RWPE1 (cell line): ENCODE results near the gene CCNDBP1.

Experiments
- CTCF ChIA-PET: fragments of 350-600 bp; sonication (Branson Sonifier 250); formaldehyde crosslinking; extraction: SDS; loops from one replicate; lab custom pipeline; 2021; lab: Yijun Ruan, JAX
- POLR2A ChIA-PET: fragments of 400-600 bp; formaldehyde crosslinking; extraction: SDS; loops from one replicate; lab custom pipeline; 2020; ENCODE audit warnings: antibody characterized with exemption; ENCODE audit not compliant: low non-redundant PET; lab: Yijun Ruan, JAX
- DNase-seq: peaks from one replicate; pipeline ENCODE4 v3.0.0; 2012; ENCODE audit warnings: low spot score
- H3K27ac ChIP-seq: fragments of 450-650 bp; 2 replicates; pipeline ENCODE4 v1.5.1; 2017
- TF ChIP-seq, protein P1 (sequence below): fragments of 450-650 bp; conservative IDR thresholded peaks from 2 replicates; pipeline ENCODE4 v1.5.1; 2017; ENCODE audit warnings: low read depth, mild to moderate bottlenecking

Gene CCNDBP1

DNA sequence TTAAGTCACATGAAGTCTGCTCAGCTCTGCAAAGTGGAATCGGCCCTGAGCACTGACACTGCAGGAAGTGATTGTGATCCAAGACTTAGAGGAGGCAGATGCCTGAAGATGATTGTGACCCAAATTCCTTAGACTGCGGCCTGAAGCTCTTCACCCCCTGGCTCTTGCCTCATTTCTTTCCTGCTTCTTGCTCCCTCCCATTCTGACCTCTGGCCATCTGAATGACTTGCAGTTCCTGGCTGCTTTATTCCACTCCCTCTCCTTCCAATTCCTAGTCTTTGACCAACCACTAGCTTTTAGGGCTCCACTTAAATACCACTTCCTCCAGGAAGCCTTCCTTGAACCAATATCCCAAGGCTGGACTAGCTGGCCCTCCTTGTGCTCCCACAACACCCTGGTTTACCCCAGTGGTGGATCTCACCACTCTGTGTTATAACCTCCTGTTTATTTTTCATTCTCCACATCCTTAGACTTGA is 45.5 kb downstream of the CCNDBP1 start:
- DNase-seq: no peak
- TF ChIP-seq, protein P1, sequence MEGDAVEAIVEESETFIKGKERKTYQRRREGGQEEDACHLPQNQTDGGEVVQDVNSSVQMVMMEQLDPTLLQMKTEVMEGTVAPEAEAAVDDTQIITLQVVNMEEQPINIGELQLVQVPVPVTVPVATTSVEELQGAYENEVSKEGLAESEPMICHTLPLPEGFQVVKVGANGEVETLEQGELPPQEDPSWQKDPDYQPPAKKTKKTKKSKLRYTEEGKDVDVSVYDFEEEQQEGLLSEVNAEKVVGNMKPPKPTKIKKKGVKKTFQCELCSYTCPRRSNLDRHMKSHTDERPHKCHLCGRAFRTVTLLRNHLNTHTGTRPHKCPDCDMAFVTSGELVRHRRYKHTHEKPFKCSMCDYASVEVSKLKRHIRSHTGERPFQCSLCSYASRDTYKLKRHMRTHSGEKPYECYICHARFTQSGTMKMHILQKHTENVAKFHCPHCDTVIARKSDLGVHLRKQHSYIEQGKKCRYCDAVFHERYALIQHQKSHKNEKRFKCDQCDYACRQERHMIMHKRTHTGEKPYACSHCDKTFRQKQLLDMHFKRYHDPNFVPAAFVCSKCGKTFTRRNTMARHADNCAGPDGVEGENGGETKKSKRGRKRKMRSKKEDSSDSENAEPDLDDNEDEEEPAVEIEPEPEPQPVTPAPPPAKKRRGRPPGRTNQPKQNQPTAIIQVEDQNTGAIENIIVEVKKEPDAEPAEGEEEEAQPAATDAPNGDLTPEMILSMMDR: no peak
- POLR2A ChIA-PET: no interaction called here
- no peak overlapping the region for H3K27ac ChIP-seq
- CTCF ChIA-PET: interaction anchor here (0.6 to 3.1 kb wide), 3 partner anchors 55 to 1775 kb away, joined by 3 to 12 read pairs (median 3); no protein-coding TSS in a partner anchor

DNA sequence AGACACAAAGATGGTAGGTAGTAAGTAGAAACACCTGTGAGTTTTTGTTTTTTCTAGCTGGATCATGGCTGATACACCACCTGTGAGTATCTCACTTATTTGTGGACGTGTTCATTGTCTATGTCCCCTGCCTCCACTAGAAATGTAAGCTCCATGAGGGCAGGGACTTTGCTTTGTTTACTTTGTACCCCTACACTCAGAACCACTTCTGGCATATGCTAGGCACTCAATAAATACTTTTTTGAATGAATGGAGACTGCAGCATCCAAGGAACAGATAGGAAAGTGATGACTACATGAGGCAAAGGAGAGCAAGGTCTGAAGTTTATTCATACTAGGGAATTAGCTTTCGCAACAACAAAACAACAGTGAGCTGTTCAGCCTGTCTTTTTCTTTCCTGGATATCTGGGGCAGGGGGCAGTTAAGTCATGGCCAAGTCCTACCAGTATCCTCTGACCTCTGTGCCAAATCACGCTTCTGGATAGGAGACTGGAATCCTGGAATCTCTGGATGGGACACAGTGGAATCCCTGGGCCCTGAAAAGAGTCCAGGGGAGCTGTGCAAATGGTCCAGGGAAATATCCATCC is 47.2 kb downstream of the CCNDBP1 start:
- CTCF ChIA-PET: interaction anchor here (3.1 kb wide), 1 partner anchor 53 kb away, joined by 12 read pairs; no protein-coding TSS in a partner anchor
- TF ChIP-seq, protein P1: no peak
- POLR2A ChIA-PET: no interaction called here
- no peak for DNase-seq
- H3K27ac ChIP-seq: no peak overlapping the region

DNA sequence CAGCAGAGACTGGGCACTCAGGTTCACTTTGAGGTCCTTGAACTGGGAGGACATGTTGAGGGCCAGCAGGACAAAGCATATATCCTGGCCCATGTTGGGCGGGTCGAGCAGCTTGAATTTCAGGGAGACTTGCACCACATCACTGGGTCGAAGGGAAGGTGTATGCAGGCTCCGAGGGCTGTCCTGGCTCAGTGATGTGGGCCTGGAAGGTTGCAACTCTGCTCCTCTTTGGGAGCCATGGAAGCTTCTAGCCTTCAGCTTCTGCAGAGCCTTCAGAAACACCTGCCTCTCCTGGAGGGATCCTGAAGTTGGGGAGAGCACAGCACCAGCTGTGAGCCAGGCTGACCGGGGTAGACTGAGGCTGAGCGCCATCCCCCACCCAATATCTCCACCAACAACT is 50.3 kb downstream of the CCNDBP1 start:
- ChIA-PET CTCF (no interaction called here), POLR2A (no interaction called here)

DNA sequence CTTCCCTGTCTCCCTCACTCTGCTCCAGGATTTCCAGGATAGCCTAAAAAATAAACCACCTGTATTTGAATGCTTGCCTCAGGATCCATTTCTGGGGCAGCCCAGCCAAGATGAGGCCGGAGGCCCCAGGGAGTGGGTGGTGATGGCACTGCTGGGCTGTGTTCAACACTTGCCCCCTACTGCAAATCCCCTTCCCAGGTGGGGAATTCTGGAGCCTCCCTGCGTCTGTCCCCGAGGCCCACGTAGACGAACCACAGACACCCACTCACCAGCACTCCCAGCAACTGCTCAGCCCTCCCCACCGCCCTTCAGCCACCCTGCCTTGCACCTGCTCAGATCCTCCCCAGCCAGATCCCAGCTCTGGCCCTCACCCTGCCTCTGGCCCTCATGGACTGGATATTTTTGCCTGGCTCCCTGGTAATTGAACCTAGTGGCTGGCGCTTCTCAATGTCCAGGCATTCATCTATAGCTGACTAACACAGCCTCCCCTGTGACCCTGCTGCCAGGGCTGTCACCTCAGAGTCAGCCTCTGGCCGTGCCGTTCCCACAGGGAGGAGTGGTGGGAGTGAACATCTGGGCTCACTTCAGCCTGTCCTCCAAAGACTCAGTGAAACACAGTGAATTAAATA is 52.8 kb downstream of the CCNDBP1 start:
- ChIA-PET CTCF (interaction anchor here (0.6 to 1.5 kb wide), 2 partner anchors 12 to 962 kb away, joined by 3 read pairs; no protein-coding TSS in a partner anchor), POLR2A (no interaction called here)
- DNase-seq: no peak
- no peak overlapping the region for H3K27ac ChIP-seq
- TF ChIP-seq, protein P1: no peak

More for the DNA sequence above, 50.3 kb downstream of the CCNDBP1 start:
- no peak overlapping the region for H3K27ac ChIP-seq
- DNase-seq: no peak
- TF ChIP-seq, protein P1: no peak

DNA sequence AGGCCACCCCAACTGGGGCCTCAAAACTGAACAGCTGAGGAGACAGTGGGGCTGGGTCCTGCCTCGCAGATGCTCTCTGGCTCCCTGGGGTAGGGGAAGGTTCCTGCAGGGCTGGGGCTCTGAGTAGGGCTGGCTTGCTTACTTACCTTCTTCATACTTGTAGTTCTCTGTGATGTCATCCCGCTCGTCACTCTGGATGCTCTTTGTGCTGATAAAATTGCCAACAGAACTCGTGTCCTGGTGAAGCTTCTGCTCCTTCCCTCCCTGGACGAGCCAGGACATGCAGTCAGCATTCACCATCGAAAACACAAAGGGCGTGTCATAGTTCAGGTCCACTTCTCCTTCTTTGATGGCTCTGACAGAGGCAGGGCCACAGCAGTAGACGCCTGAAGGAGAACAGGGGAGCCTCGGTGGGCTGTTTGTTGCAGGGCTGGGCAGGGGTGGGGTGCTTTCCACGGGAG is 53.5 kb downstream of the CCNDBP1 start:
- ChIA-PET POLR2A (no interaction called here), CTCF (interaction anchor here (0.5 to 1.5 kb wide), 3 partner anchors 13 to 963 kb away, joined by 3 to 5 read pairs (median 3); no protein-coding TSS in a partner anchor)
- TF ChIP-seq, protein P1: no peak
- no peak overlapping the region for H3K27ac ChIP-seq
- peak; percentile 41 for DNase-seq

DNA sequence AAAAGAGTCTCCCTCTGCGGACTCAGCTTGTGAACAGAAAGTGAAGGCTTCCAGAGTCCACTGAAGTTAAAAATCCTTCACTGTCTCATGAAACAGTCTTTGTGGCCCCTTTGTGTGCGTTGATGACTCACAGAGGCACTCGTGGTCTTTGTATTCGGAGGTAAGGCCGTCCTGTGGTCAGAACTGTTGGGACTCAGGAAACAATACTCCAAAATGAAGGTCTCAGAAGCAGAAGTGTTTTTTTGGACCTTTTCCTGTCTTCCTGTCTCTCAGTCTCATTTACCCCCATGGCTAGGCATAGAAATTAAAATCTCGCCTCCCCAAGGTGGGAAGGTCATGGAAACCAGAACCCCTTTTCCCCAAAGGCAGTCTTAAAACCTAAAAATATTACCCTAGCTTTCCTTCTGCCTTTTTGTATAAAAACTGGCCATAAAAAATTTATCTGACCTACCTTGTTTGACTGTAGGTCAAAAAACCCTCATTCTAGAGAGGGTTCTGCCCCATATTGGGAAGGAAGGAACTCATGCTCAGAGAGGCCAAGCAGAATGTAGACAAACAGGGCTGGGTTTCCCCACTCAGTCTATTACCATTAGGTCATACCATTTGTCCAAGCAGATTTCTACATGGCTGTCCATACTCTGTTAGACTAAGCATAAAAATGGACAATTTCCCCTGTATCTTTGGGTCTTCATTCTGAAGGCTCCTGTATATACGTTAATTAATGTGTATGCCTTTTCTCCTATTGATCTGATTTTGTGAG is 54.7 kb downstream of the CCNDBP1 start:
- DNase-seq: no peak
- POLR2A ChIA-PET: no interaction called here
- no peak overlapping the region for H3K27ac ChIP-seq
- CTCF ChIA-PET: no interaction called here
- TF ChIP-seq, protein P1: no peak
